Activated CD4-positive, alpha-beta memory T cell treated with anti-CD3 and anti-CD28 coated beads, Interleukin-2, amount 10 ng/mL, durations not matched to agents 7 days and 5 days (primary cell): ENCODE measurements around the gene UTRN. TPM values are rescaled to one million over a fixed set of nuclear protein-coding genes. Genes with fewer than 3 reads are reported as not detected.

Source experiments
- CTCF ChIA-PET: fragments of 350-600 bp; sonication (Branson Sonifier 250); formaldehyde crosslinking; loops from one replicate; lab custom pipeline; 2021; ENCODE audit warnings: antibody characterized with exemption, inconsistent platforms; lab: Charles Lee
- POLR2A ChIA-PET: fragments of 350-600 bp; sonication (Branson Sonifier 250); formaldehyde crosslinking; loops from one replicate; lab custom pipeline; 2021; ENCODE audit warnings: antibody characterized with exemption; lab: Charles Lee
- DNase-seq: peaks from one replicate; pipeline ENCODE4 v3.0.0-alpha.2; 2020
- H3K27ac Mint-ChIP-seq: one replicate; pipeline ENCODE4 v1.8.0; 2021; ENCODE audit warnings: mild to moderate bottlenecking, mixed read lengths
- H3K27me3 Mint-ChIP-seq: one replicate; pipeline ENCODE4 v1.8.0; 2021; ENCODE audit warnings: mixed read lengths
- H3K36me3 Mint-ChIP-seq: one replicate; pipeline ENCODE4 v1.8.0; 2021; ENCODE audit warnings: low read depth, mixed read lengths
- H3K4me1 Mint-ChIP-seq: one replicate; pipeline ENCODE4 v1.8.0; 2021; ENCODE audit warnings: mixed read lengths
- H3K4me3 Mint-ChIP-seq: one replicate; pipeline ENCODE4 v1.8.0; 2021; ENCODE audit warnings: mild to moderate bottlenecking, mixed read lengths
- H3K9me3 Mint-ChIP-seq: one replicate; pipeline ENCODE4 v1.8.0; 2021; ENCODE audit warnings: mixed read lengths
- total RNA-seq, 2 experiments: library from RNA; stranded (reverse); gene quantifications; one replicate each; pipeline ENCODE4 v1.2.3, GENCODE V29; 2021

UTRN gene
- total RNA-seq, 2 experiments from 2014 or later = 140 to 146 TPM

DNA sequence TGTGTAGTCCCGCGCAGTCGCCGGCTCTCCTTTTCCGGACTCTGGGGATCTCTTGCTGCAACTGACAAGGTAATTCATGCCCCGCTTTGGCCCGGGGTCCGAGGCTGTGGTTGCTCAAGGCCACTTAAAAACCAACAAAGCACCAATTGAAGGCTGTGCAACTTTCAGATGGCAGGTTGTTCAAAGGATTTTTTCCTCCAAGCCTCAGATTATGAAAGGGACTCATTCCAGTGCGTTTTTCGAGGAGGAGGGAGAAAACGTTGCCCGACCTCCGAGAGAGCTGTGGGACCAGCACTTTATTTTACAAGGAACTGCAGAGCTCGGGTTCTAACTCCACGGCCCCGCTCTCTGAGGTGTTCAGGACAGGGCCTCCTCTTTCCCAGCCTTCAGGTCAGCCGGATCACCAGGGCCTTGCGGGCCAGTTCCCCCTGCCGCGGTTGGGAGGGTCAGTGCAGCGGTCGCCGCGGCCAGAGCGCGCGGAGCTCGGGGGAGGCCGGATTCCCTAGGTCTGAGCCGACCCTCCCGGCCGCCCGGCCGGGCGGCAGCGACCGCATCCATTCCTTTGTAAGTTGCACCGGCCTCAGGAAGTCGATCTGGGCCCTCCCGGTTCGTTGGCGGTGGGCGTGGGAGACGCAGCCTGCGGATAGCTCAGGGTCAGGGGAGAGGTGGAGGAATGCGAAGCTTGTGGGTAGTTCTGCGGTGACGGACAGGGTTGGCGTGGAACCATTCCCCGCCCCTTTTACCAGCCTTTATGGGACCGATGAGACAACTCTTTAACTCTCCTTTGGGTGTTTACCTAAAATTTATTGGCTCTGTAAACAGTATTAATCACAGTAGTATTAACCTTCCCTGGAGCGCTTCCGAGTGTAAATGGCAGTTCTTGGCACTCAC is 1.6 kb downstream of the UTRN start:
- no peaks in the 10 kb centered on the region for H3K9me3 Mint-ChIP-seq
- POLR2A ChIA-PET = interaction anchor here (0.6 to 1.8 kb wide), 4 partner anchors 19 to 135 kb away, joined by 3 to 12 read pairs (median 3); no protein-coding TSS in a partner anchor
- H3K4me1 Mint-ChIP-seq = peaks cover 24% of the 10 kb centered on the region
- H3K27ac Mint-ChIP-seq = peak overlapping the region; percentile 10
- H3K27me3 Mint-ChIP-seq = peaks cover 21% of the 10 kb centered on the region
- H3K4me3 Mint-ChIP-seq = peak overlapping the region; percentile 89
- CTCF ChIA-PET = interaction anchor here (0.6 to 2.5 kb wide), 4 partner anchors 24 to 375 kb away, joined by 3 to 13 read pairs (median 4); no protein-coding TSS in a partner anchor
- H3K36me3 Mint-ChIP-seq = no peaks in the 10 kb centered on the region
- DNase-seq = no peak

- ChIA-PET POLR2A (no interaction called here), CTCF (interaction anchor here (0.7 kb wide), 1 partner anchor 786 kb away, joined by 4 read pairs; no protein-coding TSS in a partner anchor)
- no peak for DNase-seq
- Mint-ChIP-seq H3K4me3 (no peak overlapping the region), H3K36me3 (peaks cover 3% of the 10 kb centered on the region), H3K27me3 (peaks cover 19% of the 10 kb centered on the region), H3K27ac (no peak overlapping the region), H3K4me1 (peaks cover 20% of the 10 kb centered on the region), H3K9me3 (no peaks in the 10 kb centered on the region)
Observed at GRCh38 chr6:144289006-144289405, 3.9 kb downstream of the UTRN start.

DNA sequence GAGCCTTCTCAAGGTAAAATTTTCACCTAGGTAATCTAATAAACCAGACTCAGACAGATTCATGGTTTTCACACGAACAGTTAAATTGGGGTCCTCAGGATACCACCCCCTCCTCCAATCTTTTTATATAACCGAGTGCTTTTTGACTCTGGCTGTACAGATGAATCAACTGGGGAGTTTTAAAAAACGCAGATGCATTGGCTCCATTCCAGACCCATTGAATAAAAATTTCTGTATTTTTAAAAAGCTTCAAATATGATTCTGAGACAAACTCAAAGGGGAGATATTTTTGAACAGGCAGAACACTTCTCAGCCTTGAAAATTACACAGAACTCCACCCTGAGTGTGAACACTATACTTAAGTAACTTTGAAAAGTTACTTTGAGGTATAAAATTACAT is 7.2 kb downstream of the UTRN start:
- Mint-ChIP-seq H3K36me3 (peaks cover 18% of the 10 kb centered on the region), H3K4me3 (no peak overlapping the region), H3K27ac (no peak overlapping the region), H3K4me1 (peaks cover 5% of the 10 kb centered on the region), H3K27me3 (peaks cover 5% of the 10 kb centered on the region), H3K9me3 (peaks cover 3% of the 10 kb centered on the region)
- ChIA-PET POLR2A (interaction anchor here (1.8 kb wide), 1 partner anchor 14 kb away, joined by 5 read pairs; no protein-coding TSS in a partner anchor), CTCF (interaction anchor here (0.8 to 1.8 kb wide), 2 partner anchors 13 to 45 kb away, joined by 3 read pairs; no protein-coding TSS in a partner anchor)
- DNase-seq = no peak

GRCh38 chr6:144294016-144294415 is 8.9 kb downstream of the UTRN start:
- POLR2A ChIA-PET = no interaction called here
- Mint-ChIP-seq H3K4me1 (peaks cover 10% of the 10 kb centered on the region), H3K27me3 (peaks cover 2% of the 10 kb centered on the region), H3K27ac (no peak overlapping the region), H3K36me3 (peaks cover 28% of the 10 kb centered on the region), H3K9me3 (peaks cover 8% of the 10 kb centered on the region), H3K4me3 (no peak overlapping the region)
- CTCF ChIA-PET = no interaction called here
- DNase-seq = no peak

DNA sequence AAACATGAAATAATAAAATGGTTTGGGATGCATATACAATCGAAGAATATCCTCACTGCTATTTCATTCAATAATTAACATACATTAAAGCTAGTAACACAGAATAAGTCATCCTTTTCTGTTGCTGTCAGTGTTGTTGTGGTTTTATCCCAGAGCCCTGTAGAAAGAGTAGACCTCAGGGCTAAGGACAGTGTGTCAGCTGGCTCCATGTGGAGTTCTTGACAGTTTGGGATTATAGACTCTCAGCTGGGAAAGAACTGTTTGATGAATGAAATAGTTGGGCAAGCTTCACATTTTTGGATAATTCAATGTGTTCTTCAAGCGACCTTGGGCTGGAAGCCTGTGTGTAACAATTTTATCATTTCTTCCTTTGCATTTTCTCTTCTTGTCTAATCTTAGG is 10.1 kb downstream of the UTRN start:
- H3K27ac Mint-ChIP-seq = no peak overlapping the region
- H3K4me1 Mint-ChIP-seq = peaks cover 10% of the 10 kb centered on the region
- H3K27me3 Mint-ChIP-seq = no peaks in the 10 kb centered on the region
- ChIA-PET POLR2A (no interaction called here), CTCF (no interaction called here)
- no peak for DNase-seq
- H3K36me3 Mint-ChIP-seq = peaks cover 28% of the 10 kb centered on the region
- no peak overlapping the region for H3K4me3 Mint-ChIP-seq
- H3K9me3 Mint-ChIP-seq = peaks cover 8% of the 10 kb centered on the region

- Mint-ChIP-seq H3K9me3 (peaks cover 8% of the 10 kb centered on the region), H3K27me3 (no peaks in the 10 kb centered on the region), H3K36me3 (peaks cover 28% of the 10 kb centered on the region), H3K4me3 (no peak overlapping the region), H3K27ac (no peak overlapping the region), H3K4me1 (peaks cover 7% of the 10 kb centered on the region)
- CTCF ChIA-PET = no interaction called here
- POLR2A ChIA-PET = no interaction called here
- DNase-seq = no peak
Observed at GRCh38 chr6:144295981-144296767, 11.0 kb downstream of the UTRN start.

- ChIA-PET POLR2A (no interaction called here), CTCF (interaction anchor here (0.9 kb wide), 1 partner anchor 14 kb away, joined by 4 read pairs; no protein-coding TSS in a partner anchor)
- Mint-ChIP-seq H3K9me3 (peaks cover 8% of the 10 kb centered on the region), H3K27ac (no peak overlapping the region), H3K27me3 (no peaks in the 10 kb centered on the region), H3K4me1 (peaks cover 7% of the 10 kb centered on the region), H3K36me3 (peaks cover 27% of the 10 kb centered on the region), H3K4me3 (no peak overlapping the region)
- no peak for DNase-seq
Observed at GRCh38 chr6:144296973-144297372, 11.8 kb downstream of the UTRN start.

- POLR2A ChIA-PET = no interaction called here
- no peak overlapping the region for H3K27ac Mint-ChIP-seq
- H3K4me3 Mint-ChIP-seq = no peak overlapping the region
- no peak for DNase-seq
- CTCF ChIA-PET = interaction anchor here (0.9 kb wide), 1 partner anchor 13 kb away, joined by 4 read pairs; no protein-coding TSS in a partner anchor
- H3K9me3 Mint-ChIP-seq = peaks cover 8% of the 10 kb centered on the region
- H3K27me3 Mint-ChIP-seq = peaks cover 2% of the 10 kb centered on the region
- peaks cover 9% of the 10 kb centered on the region for H3K4me1 Mint-ChIP-seq
- H3K36me3 Mint-ChIP-seq = peaks cover 25% of the 10 kb centered on the region
Observed at GRCh38 chr6:144297511-144298100, 12.5 kb downstream of the UTRN start.

DNA sequence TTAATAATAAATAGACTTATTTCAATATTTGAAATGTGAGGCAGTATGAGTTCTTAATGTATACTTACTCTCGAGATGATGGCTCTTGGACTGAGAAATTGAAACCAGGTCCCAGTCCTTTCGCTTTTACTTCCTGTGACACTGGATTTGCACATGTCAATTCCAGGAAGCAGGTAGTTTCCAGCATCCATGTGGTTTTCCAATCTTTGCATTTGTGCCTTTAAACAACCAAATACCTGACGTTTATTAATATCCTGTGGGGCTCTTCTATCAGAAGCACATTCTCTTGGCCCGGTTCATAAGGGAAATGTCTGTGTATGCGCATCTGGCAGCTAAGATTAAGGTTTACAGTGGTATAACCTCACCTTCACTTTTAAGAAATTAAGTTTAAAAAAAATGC is 13.1 kb downstream of the UTRN start:
- Mint-ChIP-seq H3K4me3 (no peak overlapping the region), H3K27ac (no peak overlapping the region), H3K9me3 (peaks cover 8% of the 10 kb centered on the region), H3K27me3 (peaks cover 6% of the 10 kb centered on the region), H3K36me3 (peaks cover 25% of the 10 kb centered on the region), H3K4me1 (peaks cover 13% of the 10 kb centered on the region)
- no peak for DNase-seq
- POLR2A ChIA-PET = no interaction called here
- CTCF ChIA-PET = no interaction called here

- CTCF ChIA-PET = no interaction called here
- no peak overlapping the region for H3K4me3 Mint-ChIP-seq
- H3K9me3 Mint-ChIP-seq = peaks cover 8% of the 10 kb centered on the region
- POLR2A ChIA-PET = no interaction called here
- H3K27ac Mint-ChIP-seq = no peak overlapping the region
- H3K4me1 Mint-ChIP-seq = peaks cover 13% of the 10 kb centered on the region
- peaks cover 25% of the 10 kb centered on the region for H3K36me3 Mint-ChIP-seq
- no peak for DNase-seq
- peaks cover 6% of the 10 kb centered on the region for H3K27me3 Mint-ChIP-seq
Observed at GRCh38 chr6:144298916-144299315, 13.8 kb downstream of the UTRN start.

DNA sequence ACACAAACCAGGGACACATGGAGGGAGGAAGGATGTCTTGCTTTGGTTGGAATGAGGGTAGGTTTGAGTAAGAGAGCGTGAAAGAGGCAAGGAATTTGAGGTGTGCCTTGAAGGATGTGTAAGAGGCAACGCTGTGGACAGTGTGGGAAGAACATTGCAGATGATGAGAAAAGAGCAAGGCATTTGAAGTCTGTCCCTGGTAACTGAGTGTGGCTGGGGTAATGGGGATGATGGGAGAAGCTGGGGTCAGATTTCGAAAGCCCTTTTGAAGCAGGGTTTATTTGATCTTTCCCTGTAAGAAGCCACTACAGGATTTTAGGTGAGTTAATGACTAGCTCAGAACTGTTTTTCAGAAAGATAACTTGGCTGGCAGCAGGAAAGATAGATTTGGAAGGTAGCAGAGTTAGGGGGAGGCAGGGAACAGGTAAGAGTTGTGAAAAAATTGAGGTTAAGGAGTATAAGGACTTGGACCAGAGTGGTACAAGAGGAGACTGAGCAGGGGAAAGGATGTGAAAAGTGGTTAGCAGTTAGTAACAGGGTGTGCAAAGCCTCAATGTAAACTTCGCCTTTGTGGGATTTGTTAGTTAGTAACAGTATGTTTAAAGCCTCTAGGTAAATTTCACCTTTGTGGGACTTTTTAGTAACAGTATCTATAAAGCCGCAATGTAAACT is 17.7 kb downstream of the UTRN start:
- ChIA-PET CTCF (no interaction called here), POLR2A (interaction anchor here (1.0 kb wide), 1 partner anchor 147 kb away, joined by 4 read pairs; no protein-coding TSS in a partner anchor)
- H3K27ac Mint-ChIP-seq = no peak overlapping the region
- no peak for DNase-seq
- H3K36me3 Mint-ChIP-seq = peaks cover 5% of the 10 kb centered on the region
- H3K4me3 Mint-ChIP-seq = no peak overlapping the region
- H3K9me3 Mint-ChIP-seq = no peaks in the 10 kb centered on the region
- H3K27me3 Mint-ChIP-seq = peaks cover 10% of the 10 kb centered on the region
- peaks cover 28% of the 10 kb centered on the region for H3K4me1 Mint-ChIP-seq
